H1 (cell line): ENCODE results near the gene S100A11. TPM values are rescaled to one million over a fixed set of nuclear protein-coding genes. Genes with fewer than 3 reads are reported as not detected.

Experiments
- SIRT6 ChIP-seq: IDR thresholded peaks from one replicate; pipeline ENCODE4 v1.7.1; 2012; ENCODE audit warnings: low read length, inconsistent platforms
- polyA plus RNA-seq, 7 experiments: library from polyadenylated mRNA; depleted of rRNA in 3 of 7; stranded (reverse) in 5 of 7; unstranded in 2 of 7; fragments of >200 nt in 5 of 7; fragments of 200-250 nt in 2 of 7; gene quantifications; 1 replicate in 5 of 7; 2 replicates in 1 of 7; 4 replicates in 1 of 7; pipeline versions ENCODE4 v1.2.1 to v1.2.3, GENCODE V29; 2011 to 2013; ENCODE audit warnings: missing spikeins in 2 of 7, mixed read lengths in 2 of 7
- total RNA-seq: library from RNA; stranded (reverse); fragmentation: NEBNext Ultra II Directional; extraction: Animal tissue kit (Norgen Biotek cat#: 25700); gene quantifications from 2 replicates; pipeline ENCODE4 v1.2.1, GENCODE V29; 2021

The S100A11 gene
- total and polyA plus RNA-seq, 2 of the 8 experiments (the other 6 are each of a cell fraction or from before 2014, with no cell fraction given), result 120 to 343 TPM

- TF ChIP-seq SIRT6, result no peak
Observed at GRCh38 chr1:152023221-152023620, 13.6 kb downstream of the S100A11 start (continued).
